Measurements from ENCODE around the gene ASB2.
A peak's percentile ranks its signal among the peaks of the same experiment; 100 is the strongest.

The ASB2 gene

DNA sequence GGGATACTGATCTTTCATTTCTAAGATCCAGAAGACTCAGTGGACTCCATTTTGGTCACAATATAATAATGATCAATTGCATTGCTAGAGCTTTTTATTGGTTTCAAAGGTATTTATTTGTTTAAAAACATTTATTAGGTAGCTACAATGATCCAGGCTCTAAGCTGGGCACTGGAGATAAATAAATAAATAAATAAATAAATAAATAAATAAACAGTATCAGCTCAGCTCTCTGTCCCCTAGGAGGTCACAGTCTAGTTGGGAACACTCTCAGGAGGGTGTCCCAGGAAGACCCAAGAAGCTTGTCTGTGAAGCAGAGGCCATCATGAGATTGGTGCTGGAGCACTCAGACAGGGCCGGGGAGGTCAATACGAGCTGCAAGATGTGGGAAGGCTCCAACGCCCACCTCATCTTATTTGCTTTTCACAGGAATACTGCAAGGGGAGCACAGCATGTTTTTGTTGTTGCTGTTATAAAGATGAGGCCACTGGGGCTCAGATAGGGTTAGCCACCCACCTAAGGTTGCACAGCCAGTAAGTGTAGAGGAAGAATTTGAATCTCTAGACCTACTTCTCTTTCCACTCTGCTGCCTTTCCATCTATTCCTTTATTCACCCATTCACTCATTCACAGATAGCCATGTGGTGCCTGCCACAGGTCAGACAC, 15.5 kb downstream of the ASB2 start:
- no peak for DNase-seq

DNA sequence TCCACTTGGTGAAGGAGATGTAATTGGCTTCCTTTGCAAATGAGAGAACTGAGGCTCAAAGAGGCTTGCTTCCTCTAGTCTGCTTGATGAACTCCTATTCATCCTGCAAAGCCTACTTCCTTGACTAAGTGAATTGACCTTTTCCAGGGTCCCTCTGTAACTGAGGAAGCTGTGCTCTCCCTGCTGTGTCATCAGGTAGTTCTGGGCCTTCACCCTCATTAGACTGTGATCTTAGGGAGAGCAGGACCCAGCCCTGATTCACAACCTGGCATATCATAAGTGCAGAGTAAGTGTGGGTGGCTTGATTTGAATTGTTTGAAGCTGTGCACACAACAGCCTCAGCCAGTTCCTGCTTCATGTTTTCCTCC, 16.3 kb downstream of the ASB2 start:
- DNase-seq: no peak

DNA sequence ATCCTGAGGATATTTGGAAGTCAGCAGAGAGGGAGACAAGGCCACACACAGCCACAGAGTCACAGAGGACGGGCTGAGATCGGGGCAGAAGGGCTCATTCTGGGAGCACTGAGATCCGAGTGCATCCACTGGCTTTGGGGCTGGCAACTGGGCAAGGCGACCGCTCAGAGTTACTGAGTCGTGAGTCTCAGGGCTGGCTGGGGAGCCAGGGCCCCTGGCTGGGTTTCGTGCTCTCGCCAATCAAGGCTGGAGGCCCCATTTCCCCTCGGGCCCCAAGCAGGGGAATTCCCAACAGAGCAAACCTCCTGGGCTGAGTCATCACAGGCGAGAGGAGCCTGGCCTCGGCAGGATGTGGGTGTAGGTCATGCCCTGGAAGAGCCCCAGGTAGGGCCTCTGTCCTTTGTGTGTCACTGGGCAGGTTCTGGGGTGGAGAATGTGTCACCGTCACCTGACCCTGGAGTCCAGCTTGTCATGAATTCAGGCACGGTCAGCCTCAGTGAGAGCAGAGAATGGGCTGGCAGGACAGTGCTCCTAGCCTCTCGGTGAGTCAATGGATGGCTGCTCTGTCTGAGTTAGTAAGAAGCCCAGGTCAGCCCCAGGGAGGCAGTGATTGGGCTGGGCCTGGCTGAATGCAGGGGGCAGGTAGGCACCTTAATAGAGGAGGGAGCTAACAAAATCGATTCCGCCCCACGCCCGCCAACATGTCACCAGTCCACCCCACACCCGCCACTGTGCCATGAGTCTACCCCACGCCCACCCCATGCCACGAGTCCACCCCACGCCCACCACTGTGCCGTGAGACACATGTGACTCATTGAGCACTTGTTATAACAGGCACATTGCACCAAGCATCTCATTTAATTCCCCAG, 16.9 kb downstream of the ASB2 start:
- DNase-seq: no peak

DNA sequence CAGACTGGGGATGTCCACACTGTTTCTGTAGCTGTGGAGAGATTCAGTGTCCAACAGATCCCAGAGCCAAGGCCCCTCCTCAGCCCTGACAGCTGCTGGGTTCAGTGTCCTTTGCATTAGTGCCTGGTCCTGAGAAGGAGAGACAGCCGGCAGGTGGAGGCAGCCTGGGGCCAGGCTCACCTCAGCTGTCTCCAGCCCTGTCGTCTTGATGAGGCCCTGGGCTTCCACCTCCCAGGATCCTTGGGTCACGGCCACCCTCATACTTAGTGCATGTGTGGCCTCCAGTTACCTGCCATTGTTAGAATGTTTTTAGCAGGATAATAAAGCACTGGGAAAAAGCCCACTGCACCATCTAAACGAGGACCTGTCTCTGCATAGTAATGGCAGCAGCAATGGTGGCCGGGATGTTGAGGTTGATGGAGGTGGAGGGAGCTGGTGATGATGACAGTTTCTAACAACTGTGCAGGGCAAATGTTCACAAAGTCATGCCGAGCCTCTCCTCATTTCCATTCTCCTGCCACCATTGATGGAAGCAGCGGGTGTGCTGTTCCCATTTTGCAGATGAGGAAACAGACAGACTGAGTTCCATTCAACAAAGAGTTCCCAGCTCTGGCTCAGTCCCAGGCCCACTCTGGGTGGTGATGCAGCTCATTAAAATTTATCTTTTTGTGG, 17.7 kb downstream of the ASB2 start:
- DNase-seq: no peak

DNA sequence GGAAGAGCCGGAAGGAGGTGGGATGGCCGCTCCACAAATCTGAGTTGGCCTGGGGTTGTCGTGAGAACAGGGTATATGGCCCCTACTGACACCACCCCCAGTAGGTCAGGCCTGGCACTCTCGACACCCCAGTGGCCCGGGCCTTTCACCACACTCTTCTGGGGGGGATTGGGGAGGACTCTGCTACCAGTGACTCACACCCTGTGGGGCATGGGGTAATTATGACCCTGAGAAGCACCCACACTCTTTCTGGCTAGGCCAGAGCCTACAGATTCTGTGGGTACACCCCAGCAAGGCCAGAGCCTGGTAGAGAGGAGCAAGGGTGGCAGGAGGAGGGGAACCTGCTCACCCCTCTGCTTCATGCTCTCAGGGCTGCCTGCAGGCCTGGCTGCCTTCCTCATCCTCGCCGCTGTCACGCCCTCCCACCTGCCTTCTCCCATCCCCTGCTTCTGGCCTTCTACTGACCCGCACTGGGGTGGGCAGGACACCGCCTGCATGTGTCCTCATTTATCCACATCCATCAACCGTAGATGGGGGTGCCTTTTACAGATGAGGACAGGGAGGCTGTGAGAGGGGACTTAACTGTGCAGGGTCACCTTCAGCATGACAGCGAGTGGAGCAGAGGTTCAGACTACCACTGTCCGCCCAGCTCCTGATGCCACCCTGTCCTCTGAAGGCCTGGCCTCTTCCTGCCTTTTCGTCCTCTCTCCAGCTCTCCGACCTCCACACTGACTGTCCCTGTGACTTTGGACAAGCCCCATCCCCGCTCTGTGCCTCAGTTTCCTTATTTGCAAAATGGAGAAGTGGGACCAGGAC, 18.4 kb downstream of the ASB2 start:
- no peak for DNase-seq

DNA sequence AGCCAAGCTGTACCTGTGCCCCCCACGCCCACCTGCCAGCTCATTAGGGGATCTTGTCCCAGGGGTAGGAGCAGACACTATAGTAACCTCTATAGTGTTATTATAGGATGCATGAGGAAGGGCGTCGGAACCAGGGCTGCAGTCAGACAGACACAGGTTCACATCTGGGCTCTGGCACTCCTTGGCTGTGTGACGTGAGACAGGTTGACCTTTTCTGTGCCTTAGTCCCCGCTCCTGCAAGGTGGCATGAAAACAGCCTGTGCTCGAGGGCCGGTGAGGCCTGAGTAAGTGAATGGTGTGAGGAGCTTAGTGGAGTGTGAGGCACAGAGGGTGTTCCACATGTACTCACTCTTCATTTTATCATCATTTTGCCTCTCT, 19.0 kb downstream of the ASB2 start:
- no peak for DNase-seq

DNA sequence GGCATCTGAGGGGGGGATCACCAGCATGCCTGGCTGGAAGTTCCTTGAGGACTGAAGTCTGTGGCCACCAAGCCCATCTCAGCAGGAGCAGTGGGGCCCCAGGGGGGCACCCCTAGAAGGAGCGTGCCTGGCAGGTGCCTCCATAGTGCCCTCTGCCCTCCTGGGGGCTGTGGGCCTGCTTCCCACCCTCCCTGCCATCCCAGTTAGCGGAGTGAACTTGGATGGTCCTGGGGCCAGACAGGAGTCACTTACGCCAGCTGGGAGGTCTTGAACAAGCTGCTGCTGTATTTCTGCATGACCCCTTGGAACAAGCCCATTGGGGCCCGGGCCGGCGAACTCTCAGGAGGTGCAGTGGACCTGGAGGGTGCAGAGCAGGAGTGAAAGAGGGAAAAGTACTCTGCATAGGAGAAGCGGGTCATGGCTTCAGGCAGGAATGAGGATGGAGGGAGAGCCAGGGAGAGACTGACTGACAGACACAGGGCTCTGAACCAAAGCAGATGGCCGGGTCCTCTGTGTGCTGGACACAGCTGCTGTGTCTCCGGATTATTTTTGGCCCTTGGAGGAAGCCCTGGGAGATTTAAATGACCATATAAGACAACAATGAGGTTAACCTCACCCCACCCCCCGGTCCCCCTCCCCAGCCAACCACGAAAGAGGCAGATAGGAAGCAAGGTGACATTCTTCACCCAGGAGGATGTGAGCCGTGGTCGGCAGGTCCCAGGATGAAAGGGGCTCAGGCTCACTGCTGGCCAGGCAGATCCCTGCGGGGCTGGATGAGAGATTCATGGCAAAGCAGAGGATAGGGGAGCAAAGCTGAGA, 19.6 kb downstream of the ASB2 start:
- DNase-seq: no peak

DNA sequence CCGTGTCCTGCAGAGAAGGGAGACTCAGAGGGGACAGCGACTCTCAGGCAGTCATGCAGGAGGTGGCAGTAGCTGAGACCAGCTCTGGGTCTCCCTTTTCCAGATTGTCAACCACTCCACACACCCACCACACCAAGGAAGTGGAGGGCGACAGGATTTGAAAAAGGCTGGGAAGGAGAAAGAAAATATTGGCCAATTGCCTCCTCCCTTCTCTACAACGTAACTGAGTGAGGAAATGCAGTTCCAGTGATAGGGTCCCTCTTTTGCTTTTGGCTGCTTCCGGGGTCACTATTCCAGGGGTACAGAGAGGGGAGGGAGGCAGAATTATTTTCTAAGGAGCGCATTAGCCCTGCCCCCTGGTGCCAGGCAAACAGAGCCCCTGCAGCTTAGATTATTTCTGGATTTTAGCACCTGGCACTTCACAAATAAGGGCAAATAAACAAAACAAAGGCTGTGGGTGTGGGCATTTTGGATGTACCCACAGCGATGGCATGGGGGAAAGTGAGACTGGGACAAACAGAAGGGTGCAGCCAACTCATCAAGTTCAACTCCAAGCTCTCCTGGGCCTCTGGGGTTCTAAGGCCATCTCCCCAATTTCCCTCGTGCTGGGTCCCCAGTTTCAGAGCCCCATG, 20.4 kb downstream of the ASB2 start:
- DNase-seq: peak; percentile 24

DNA sequence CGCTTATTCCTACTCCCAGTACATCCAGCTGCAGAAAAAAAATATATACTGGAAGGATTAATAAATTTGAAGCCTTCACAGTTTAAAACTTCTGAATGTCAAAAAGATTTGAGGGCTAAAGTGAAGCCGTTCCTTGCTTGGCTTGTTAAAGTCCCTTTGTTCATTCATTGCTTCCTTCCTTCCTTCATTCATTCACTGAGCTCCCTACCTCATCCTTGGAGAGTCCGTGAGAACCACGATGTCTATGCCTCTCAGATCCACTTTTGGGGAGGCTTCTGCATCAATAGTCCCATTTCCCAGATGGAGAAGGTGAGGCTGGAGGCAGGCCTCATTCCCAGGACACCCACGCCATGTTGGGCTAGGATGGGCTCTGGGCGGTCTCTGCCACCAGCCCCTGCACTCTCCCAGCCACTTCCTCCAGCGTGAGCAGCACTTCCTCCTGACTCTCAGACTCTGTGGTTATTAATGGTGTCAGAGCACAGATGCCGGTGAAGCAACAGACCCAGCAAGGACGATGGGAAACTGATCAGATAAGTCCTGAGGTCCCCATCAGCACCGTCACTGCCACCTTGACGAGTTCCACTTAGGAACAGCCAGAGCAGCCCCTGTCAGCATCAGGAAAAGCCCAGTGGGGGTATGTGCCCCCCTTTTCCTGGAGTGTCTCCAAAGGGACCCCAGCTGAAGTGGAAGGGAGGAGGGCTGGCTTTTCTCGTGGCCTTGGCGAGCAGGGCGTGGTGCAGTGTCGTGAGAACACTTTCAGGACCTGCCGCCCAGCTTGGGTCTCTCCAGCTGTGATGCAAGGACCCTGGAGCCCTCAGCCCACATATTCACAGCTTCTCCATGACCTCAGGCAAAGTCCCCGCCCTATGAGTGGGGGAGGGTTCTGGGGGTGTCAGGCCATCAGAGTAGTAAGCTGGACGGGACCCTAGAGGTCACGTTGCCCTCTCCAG, 21.2 kb downstream of the ASB2 start:
- DNase-seq: no peak

DNA sequence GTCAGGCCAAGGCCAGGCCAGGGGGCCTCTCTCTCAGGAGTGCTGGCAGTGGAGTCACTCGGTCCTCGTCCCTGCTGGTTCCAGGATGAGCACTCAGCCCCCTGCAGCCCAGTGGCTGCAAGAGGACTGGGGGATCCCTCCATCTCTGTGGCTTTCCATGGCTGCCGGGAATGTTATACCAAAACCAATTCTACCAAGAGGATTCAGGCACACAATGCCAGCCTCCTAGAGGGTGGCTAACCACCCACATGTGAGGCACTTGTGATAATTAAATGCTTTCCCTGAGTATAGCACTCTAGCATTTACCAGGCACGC, 21.9 kb downstream of the ASB2 start:
- no peak for DNase-seq

DNA sequence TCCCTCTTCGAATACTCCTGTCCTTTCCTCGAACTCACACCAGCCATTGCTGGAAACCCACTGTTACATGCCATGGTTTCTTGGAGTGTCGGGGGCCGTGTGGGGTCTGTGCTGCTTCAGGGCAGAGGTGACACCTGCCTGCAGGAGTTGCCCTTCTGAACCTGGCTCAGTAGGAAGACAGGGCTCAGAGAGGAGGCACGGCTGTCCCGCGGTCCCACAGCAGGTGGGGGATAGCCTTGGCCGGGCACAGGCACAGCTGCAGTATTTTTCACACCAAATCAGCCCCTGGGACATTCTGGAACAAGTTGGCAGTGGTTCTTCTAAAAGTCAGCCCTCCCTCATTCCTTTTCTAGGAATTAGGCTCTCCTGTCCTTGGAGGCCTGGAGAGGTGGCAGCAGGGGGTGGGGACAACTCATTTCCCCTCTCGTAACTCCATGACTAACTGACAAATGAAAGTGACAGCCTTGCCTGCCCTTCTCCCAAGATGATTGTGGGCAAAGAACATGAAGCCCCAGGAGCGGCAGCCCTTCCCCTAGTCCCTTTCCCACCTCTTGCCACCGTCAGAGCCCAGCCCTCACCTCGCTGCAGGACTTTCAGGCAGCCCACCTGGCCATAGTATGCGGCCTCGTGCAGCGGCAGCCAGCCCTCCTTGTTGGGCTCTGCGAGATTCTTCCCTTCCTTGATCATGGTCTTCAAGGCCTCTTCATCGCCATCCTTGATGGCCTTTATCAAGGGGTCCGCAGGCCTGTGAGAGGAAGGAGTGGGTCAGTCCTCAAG, 22.4 kb downstream of the ASB2 start:
- DNase-seq: no peak

DNA sequence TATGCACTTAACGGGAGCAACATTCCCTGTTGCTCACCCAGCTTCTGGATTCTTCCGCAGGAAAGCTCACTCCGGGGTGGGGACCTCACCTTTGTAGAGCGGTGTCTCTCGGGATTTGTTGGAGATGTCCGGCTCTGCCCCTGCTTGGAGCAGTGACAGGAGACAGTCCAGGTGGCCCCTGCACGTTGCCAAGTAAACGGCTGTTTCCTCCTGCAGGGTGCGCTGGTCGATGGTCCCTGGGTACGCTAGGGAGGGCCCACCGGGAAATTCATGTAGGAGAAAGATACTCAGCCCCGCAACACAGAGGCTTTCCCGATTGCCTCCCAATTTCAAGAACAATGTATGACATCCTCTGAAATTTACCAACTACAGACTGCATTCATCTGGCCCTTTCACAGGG, 23.1 kb downstream of the ASB2 start:
- DNase-seq: no peak

DNA sequence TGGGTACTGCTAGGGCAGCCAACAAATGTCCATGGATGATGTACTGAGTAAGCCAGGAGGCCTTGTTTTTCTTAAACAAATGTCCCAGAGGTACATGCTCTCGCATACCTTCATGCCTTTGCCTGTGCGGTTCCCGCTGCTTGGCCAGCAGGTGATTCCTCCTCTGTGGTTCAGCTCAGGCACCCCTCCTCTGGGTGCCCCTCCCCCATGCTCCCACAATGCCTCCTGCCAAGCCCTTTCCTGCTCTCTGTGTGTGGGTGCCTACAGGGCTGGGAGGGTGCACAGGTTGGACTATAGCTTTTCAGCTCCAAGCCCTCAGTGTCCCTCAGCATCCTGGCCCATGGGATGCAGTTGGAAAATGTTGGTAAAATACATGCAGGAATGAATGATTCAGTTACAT, 23.5 kb downstream of the ASB2 start:
- no peak for DNase-seq

DNA sequence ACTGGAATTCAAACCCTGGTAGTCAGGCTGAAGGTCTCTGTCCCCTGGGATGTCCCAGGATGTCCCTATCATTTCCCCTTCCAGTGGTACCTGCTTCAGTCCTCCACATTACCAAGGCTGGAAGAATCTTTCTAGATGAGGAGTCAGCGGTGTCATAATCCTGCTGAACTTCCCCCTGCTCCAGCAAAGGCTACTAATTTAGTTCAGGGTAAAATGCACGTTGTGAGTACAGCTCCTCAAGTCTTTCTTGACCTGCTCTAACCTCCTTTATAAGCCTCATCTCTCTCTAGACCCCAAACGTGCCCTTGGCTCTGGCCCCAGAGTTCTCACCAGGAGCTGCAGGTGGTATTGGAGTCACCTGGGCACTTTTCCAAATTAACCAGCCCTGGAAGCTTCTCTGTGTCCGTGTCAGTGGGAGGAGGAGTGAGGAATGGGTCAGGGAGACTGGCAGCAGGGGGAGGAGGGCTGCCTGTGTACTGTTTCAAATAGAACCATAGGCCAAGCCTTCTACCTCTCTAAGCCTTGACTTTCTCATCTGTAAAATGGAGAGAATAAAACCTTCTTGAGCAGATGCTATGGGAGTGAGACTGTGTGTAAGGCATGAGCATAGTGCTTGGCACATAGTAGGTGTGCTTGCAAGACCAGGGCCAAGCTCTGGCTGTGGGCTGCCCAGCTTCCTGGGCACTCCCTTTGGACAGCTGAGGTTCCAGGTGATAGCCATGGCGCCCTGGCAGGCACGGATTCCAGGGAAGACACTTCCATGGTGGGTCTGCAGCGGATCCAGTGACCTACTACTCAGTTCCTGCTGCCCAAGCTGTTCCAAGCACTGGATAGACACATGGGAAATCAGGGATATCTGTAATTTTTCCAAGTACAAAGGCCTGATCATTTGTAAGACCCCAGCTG, 24.5 kb downstream of the ASB2 start:
- DNase-seq: peak; percentile 71

DNA sequence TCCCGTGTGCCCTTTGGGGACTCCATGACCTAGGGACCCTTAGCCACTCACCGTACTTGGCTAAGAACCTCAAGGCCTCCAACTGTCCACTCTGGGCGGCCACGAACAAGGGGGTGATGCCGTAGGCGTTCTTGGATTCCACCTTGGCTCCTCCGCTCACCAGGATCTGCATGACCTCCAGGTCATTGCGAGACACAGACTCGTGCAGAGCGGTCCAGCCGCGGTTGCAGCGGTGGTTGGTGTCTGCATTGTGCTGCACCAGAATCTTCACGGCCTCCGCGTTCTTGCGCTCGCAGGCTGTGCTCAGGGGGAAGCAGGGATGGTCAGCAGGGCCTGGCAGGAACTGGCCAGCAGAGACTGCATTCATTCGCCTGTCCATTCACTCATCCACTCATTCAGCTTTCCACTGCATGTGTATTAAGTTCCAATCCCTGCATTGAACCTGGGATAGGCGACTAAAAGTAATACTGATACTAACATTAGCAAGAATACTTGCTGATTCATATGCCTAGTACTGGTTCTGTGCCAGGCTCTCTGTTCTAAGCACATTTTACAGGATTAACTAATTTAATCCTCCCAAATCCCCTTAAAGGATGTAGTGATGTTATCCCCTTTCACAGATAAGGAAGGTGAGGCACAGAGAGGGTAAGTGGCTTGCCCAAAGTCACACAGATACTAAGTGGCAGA, 25.3 kb downstream of the ASB2 start:
- no peak for DNase-seq

DNA sequence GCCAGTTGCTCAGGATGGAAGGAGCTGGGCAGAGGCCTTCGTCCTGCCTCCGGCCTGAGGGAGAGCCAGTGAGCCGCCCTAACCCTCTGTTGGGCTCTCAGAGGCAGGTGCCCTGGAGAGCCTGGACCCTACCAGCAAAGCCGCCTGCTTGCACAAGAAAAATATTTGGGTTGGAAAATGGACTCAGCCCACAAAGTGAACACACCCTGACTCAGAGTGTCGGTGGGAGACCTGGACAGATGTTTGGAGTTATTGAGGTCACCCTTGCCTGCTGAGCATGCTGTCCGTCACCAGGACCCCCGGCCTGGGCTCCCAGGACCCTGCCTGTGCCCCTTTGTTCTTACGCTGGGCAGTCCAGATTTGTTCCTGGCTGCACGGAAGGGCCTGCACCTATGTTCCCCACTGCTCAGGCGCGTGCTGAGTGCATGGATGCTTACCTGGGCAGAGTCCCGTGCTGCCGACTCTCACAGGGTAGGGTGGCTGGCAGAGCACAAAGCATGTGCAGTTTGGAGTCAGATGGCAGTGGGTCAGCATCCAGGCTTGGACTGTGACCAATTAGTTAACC, 26.8 kb downstream of the ASB2 start:
- DNase-seq: no peak

DNA sequence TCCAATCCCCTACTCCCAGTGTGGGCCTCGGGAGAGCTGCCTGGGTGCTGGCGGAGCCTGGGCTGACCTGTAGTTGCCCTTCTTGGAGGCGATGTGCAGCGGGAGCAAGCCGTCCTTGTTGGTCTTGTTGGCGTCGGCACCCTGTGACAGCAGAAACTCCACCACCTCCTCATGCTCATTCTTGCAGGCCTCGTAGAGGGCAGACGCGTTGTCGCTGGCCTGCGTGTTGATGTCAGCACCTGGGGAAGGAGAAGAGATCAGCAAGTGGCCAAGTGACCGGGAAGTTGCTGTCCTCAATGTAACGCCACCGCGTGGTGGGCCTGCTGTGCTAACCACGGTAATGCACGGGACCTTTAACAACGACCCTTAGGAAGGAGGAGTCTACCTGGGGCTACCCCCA, 29.1 kb downstream of the ASB2 start:
- DNase-seq: no peak

DNA sequence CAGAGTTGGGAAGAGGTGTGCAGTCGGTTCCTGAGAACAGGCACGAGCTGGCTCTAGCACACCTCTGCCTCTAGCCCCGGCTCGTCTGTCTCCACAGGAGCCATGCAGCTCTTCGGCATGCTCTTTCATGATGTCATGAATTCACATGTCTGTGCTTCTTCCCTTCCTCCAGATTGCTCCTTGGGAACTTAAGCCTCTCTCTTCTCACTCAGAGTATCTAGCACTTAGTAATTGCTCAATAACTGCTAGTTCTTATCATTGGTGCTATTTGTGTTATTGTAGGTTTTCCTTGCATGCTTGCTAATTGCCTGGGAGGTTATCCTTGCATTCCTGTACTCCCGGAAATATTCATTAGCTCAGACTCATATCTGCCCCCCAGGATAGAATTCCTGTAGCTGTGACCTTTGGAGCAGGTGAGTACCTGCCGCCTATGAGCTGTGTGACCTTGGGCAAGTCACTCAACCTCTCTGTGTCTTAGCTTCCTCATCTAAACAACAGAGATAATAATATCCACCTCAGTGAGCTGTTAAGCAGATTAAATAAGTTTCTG, 29.8 kb downstream of the ASB2 start:
- DNase-seq: no peak

Data from NCI-H1092 treated with DMSO at 0.1 percent for 48 hours (cell line).